ELF-1 (cell line): Measurements from ENCODE around the gene NPIPB6.

Experiments
- DNase-seq: peaks from one replicate; pipeline ENCODE4 v3.0.0-alpha.2; 2016; ENCODE audit warnings: low read depth, low spot score

Gene NPIPB6

GRCh38 chr16:28298511-28298878 is 64.8 kb downstream of the NPIPB6 start:
- peak; percentile 38 for DNase-seq

DNA sequence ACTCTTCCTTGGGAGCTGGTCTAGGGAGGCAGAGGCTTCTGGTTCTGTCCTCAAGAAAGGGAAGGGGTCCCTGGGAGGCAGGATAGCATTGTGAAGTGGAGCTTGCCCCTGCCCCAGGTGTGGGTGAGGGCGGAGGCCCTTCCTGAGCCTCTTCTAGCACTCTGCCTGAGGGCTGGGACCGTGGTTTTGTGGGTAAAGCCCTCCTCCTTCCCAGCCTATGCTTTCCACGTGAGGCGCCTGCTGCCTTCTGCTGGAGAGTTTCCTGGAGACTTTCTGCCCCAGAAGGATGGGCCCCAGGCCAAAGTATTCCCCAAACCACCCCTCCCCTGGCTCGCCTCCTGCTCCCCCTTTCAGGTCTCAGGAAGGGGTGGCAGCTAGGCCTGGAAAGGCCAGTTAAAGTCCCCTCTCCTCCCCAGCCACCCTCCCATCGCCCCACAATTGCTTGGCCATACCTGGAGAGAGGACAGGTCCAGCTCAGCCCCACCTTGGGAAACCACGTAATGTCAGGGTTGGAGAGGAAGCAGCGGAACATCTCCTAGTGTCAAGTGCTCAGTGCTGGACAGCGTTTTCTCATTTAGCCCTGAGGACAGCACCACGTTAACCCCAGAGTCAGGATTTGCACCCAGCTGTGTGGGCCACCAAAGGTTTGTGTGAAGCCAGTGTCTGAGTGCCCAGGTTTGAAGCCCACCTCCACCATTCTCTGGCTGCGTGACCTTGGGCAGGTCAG is 65.4 kb downstream of the NPIPB6 start:
- peak; percentile 33 for DNase-seq

- no peak for DNase-seq
These were observed 66.0 kb downstream of the NPIPB6 start for GRCh38 chr16:28297308-28297707.

DNA sequence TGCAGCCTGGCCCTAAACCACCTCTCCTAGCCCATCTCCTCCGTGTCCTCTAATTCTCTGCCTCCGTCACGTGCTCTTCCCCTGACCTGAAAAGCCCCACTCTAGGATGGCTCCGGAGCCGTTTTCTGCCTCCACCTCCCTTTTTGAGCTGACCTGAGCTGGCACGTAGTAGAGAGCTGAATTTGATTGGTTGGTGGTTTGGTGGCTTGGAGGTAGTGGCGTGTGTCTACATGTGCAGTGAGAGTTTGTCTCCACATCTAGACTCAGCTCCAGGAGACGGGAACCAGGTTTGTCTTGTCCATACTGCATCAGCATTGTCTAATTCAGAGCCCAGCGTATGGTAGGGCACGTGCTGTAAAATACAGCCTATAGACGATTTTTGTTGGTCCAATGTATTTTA is 68.0 kb downstream of the NPIPB6 start:
- no peak for DNase-seq

DNA sequence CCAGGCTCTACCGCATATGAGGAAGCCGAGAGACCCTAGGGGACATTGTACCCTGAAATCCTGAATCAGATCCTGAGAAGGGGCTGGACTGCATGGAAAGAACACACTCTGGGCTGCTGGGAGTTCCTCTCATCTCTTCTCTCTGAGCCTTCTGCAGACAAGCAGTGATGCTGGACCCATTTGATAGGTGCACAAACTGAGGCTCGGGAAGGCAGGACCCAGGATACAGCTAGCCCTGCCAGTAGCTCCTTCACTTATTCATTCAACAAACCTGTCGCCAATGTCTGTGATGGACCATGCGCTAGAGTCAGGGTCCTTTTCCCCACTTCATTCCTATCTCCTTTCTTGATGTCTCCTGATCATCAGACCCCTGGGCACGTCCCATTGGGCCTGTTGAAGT is 69.1 kb downstream of the NPIPB6 start:
- DNase-seq, result no peak

- DNase-seq, result no peak
These were observed 69.7 kb downstream of the NPIPB6 start for GRCh38 chr16:28293601-28293960.

GRCh38 chr16:28292731-28293600 is 70.3 kb downstream of the NPIPB6 start:
- peak; percentile 57 for DNase-seq
